AG04450 (cell line): Measurements from ENCODE around the gene CARNS1. TPM values are rescaled to one million over a fixed set of nuclear protein-coding genes. Genes with fewer than 3 reads are reported as not detected.

Experiments used
- CTCF ChIA-PET: fragments of 300-600, 350-600 bp; formaldehyde crosslinking; extraction: SDS; loops from one replicate; lab custom pipeline; 2022; ENCODE audit warnings: antibody characterized with exemption, inconsistent platforms; lab: Charles Lee
- POLR2A ChIA-PET: fragments of 350-600 bp; formaldehyde crosslinking; extraction: SDS; loops from one replicate; lab custom pipeline; 2021; ENCODE audit warnings: antibody characterized with exemption, inconsistent platforms; lab: Yijun Ruan, JAX
- DNase-seq: peaks from one replicate; pipeline ENCODE4 v3.0.0-alpha.2; 2011; ENCODE audit warnings: low read depth, low spot score
- H3K27ac ChIP-seq: one replicate; pipeline ENCODE4 v1.5.1; 2012; ENCODE audit warnings: low read depth, low read length, control low read depth
- H3K27me3 ChIP-seq: one replicate; pipeline ENCODE4 v1.6.0; 2012; ENCODE audit warnings: low read length; ENCODE audit not compliant: control insufficient read depth, insufficient read depth
- H3K4me3 ChIP-seq: 2 replicates; pipeline ENCODE4 v1.5.1; 2011; ENCODE audit warnings: mild to moderate bottlenecking, low read depth, low read length, control low read depth
- H3K9me3 ChIP-seq: 2 replicates; pipeline ENCODE4 v1.5.1; 2012; ENCODE audit warnings: low read length; ENCODE audit not compliant: control insufficient read depth, insufficient read depth
- CTCF ChIP-seq: IDR thresholded peaks from 2 replicates; pipeline ENCODE4 v1.5.1; 2011; ENCODE audit warnings: low read depth, low read length, control low read depth, inconsistent platforms
- polyA plus RNA-seq: library from polyadenylated mRNA; depleted of rRNA; stranded (reverse); fragments of >200 nt; gene quantifications from 2 replicates; pipeline ENCODE4 v1.2.3, GENCODE V29; 2011; rRNA removed
- small RNA-seq: library from RNA; depleted of rRNA; stranded (forward); fragments of <200 nt; gene quantifications from one replicate; pipeline ENCODE3, GENCODE V24; 2012; ENCODE audit warnings: low read depth; ENCODE audit not compliant: insufficient read length

Gene CARNS1
- polyA plus RNA-seq, 1 experiment, result 0.09 TPM

GRCh38 chr11:67472882-67473281 is 57.4 kb downstream of the CARNS1 start:
- no peak for TF ChIP-seq CTCF
- POLR2A ChIA-PET, result no interaction called here
- peaks cover 4% of the 10 kb centered on the region for H3K27me3 ChIP-seq
- CTCF ChIA-PET, result no interaction called here
- peaks cover 2% of the 10 kb centered on the region; the same call in 1 of the 2 replicates for H3K9me3 ChIP-seq
- no peak for DNase-seq
- no peak overlapping the region for H3K4me3 ChIP-seq
- H3K27ac ChIP-seq, result no peak overlapping the region

Small RNA genes within 50 kb of the gene (small RNA-seq; reads per million reads assigned to genes)
- not detected for gene RNU6-1238P

Other genes starting within 250 kb of the CARNS1 start
- 17.3 and 20.2 TPM in 2 replicates for gene GRK2, start 149.2 kb upstream of the CARNS1 start, polyA plus RNA-seq
- 14.4 and 18.4 TPM in 2 replicates for gene ANKRD13D, start 126.4 kb upstream of the CARNS1 start, polyA plus RNA-seq
- 16.5 and 20.0 TPM in 2 replicates for gene SSH3, start 112.1 kb upstream of the CARNS1 start, polyA plus RNA-seq
- 45.9 and 70.6 TPM in 2 replicates for gene POLD4, start 62.1 kb upstream of the CARNS1 start, polyA plus RNA-seq
- 11.4 and 12.4 TPM in 2 replicates for gene CLCF1, start 42.1 kb upstream of the CARNS1 start, polyA plus RNA-seq
- gene RAD9A, start 23.7 kb upstream of the CARNS1 start, polyA plus RNA-seq, result 3.2 and 4.1 TPM in 2 replicates
- gene PPP1CA, start 13.8 kb upstream of the CARNS1 start, polyA plus RNA-seq, result 116 and 140 TPM in 2 replicates
- gene TBC1D10C, start 11.6 kb upstream of the CARNS1 start, polyA plus RNA-seq, result not detected in 2 replicates
- 36.0 and 37.7 TPM in 2 replicates for gene RPS6KB2, start 12.8 kb downstream of the CARNS1 start, polyA plus RNA-seq
- 0.07 and 0.12 TPM in 2 replicates for gene PTPRCAP, start 22.0 kb downstream of the CARNS1 start, polyA plus RNA-seq
- gene CORO1B, start 27.8 kb downstream of the CARNS1 start, polyA plus RNA-seq, result 69.8 and 96.0 TPM in 2 replicates
- gene GPR152, start 37.1 kb downstream of the CARNS1 start, polyA plus RNA-seq, result not detected in 2 replicates
- gene CABP4, start 39.7 kb downstream of the CARNS1 start, polyA plus RNA-seq, result not detected in 2 replicates
- 14.7 and 22.5 TPM in 2 replicates for gene TMEM134, start 53.6 kb downstream of the CARNS1 start, polyA plus RNA-seq
- gene AIP, start 67.3 kb downstream of the CARNS1 start, polyA plus RNA-seq, result 55.3 and 75.7 TPM in 2 replicates
- gene PITPNM1, start 89.7 kb downstream of the CARNS1 start, polyA plus RNA-seq, result 6.4 and 8.6 TPM in 2 replicates
- gene CDK2AP2, start 92.5 kb downstream of the CARNS1 start, polyA plus RNA-seq, result 11.7 and 17.2 TPM in 2 replicates
- not detected in 2 replicates for gene CABP2, start 107.8 kb downstream of the CARNS1 start, polyA plus RNA-seq
- 716 and 965 TPM in 2 replicates for gene GSTP1, start 168.1 kb downstream of the CARNS1 start, polyA plus RNA-seq
- 79.5 and 89.9 TPM in 2 replicates for gene NDUFV1, start 191.3 kb downstream of the CARNS1 start, polyA plus RNA-seq
- 0.40 and 0.84 TPM in 2 replicates for gene NUDT8, start 214.3 kb downstream of the CARNS1 start, polyA plus RNA-seq
- gene TBX10, start 224.1 kb downstream of the CARNS1 start, polyA plus RNA-seq, result not detected in 2 replicates
- not detected in 2 replicates for gene ACY3, start 235.1 kb downstream of the CARNS1 start, polyA plus RNA-seq